Ovary (tissue), 9 donors: ENCODE measurements around the gene CNTD1. TPM values are rescaled to one million over a fixed set of nuclear protein-coding genes. Genes with fewer than 3 reads are reported as not detected.
A peak's percentile ranks its signal among the peaks of the same experiment; 100 is the strongest.

Experiments
- DNase-seq, 5 donors: peaks; one replicate each; pipeline ENCODE4 v3.0.0-alpha.2; 2019 to 2020
- H3K27ac ChIP-seq, 2 donors: fragments of 200-600 bp; one replicate each; pipeline versions ENCODE4 v1.5.1 to v1.8.0; 2019 to 2022
- H3K27me3 ChIP-seq: fragments of 200-600 bp; one replicate; pipeline ENCODE4 v1.8.0; 2022
- H3K36me3 ChIP-seq: fragments of 200-600 bp; sonication (generic); one replicate; pipeline ENCODE4 v1.5.1; 2019
- H3K4me1 ChIP-seq: one replicate; pipeline ENCODE4 v1.8.1; 2013; ENCODE audit warnings: mild to moderate bottlenecking, moderate library complexity; ENCODE audit not compliant: insufficient read depth
- H3K4me3 ChIP-seq: fragments of 200-600 bp; sonication (generic); one replicate; pipeline ENCODE4 v1.5.1; 2017
- H3K9me3 ChIP-seq, 2 donors: fragments of 200-600 bp in 1 of 2; sonication (generic) in 1 of 2; one replicate each; pipeline versions ENCODE4 v1.5.1 to v1.8.1; 2013 to 2019; ENCODE audit warnings: mild to moderate bottlenecking in 1 of 2, moderate library complexity in 1 of 2
- CTCF ChIP-seq, 3 donors: fragments of 450-650 bp in 2 of 3; fragments of 200-600 bp in 1 of 3; IDR thresholded peaks; one replicate each; pipeline versions ENCODE4 v1.5.1 to v1.8.0; 2016 to 2022; ENCODE audit warnings: antibody characterized with exemption in 3 of 3, mild to moderate bottlenecking in 1 of 3
- EP300 ChIP-seq: sonication (generic); formaldehyde crosslinking; IDR thresholded peaks from one replicate; pipeline ENCODE4 v1.6.1; 2017; ENCODE audit warnings: antibody characterized with exemption
- POLR2A ChIP-seq: fragments of 450-650 bp; IDR thresholded peaks from one replicate; pipeline ENCODE4 v1.6.1; 2017; ENCODE audit warnings: antibody characterized with exemption, mild to moderate bottlenecking, moderate library complexity
- WGBS, 3 donors: extraction: QIAGEN DNeasy Blood & Tissue Kit in 1 of 3; methylation state at CpG; one replicate each; pipeline versions ENCODE4 v1.1.5 to v1.1.7; 2013 to 2017; 5-methylcytosine and 5-hydroxymethylcytosine counted together
- intact Hi-C, 4 donors: fragments of 100-400 bp; cut with DNase I; formaldehyde crosslinking; loops; one replicate each; pipeline versions ENCODE4 v1.11.0 to v1.15.1; 2022 to 2023
- polyA plus RNA-seq, 2 donors: library from polyadenylated mRNA; stranded (reverse); fragments of 200-250 nt in 1 of 2; fragments of 350-450 nt in 1 of 2; fragmentation: Illumina TruSeq in 1 of 2; extraction: RNeasy Lipid Tissue Mini Kit (QIAGEN cat#74804) in 1 of 2; gene quantifications; one replicate each; pipeline ENCODE4 v1.2.3, GENCODE V29; 2013 to 2014
- total RNA-seq, 7 donors: library from RNA; depleted of rRNA in 2 of 7; stranded (reverse); fragments of >200 nt in 2 of 7; fragmentation: NEBNext Ultra II Directional in 3 of 7; extraction: Animal tissue kit (Norgen Biotek cat#: 25700) in 3 of 7; gene quantifications; one replicate each; pipeline versions ENCODE4 v1.1.0 to v1.2.4, GENCODE V29; 2016 to 2023
- donor health status: DM: no; HTN: no; CAD: no; lungs with moderate emphysema.
- donor health status: DM: no; HTN: no; CAD: no.
- donor health status: Bipolar disorder and iron deficiency.
- donor health status: DM: yes; HTN: yes; CAD: no.
- donor health status: DM: no; HTN: no; CAD: no.
- donor health status: DM: yes; HTN: yes; CAD: no.

The CNTD1 gene
- total and polyA plus RNA-seq, 9 donors = 0.22 to 0.79 (median 0.33) TPM; not detected in 2

- Histone ChIP-seq H3K4me3 (peak overlapping the region; percentile 80), H3K27me3 (no peaks in the 10 kb centered on the region), H3K4me1 (peaks cover 2% of the 10 kb centered on the region), H3K36me3 (no peaks in the 10 kb centered on the region), H3K9me3 (no peaks in the 10 kb centered on the region), H3K27ac (peak overlapping the region; percentile 48 to 84)
- intact Hi-C loops = loop anchor here in 1 of 4 donors (10.0 kb wide), 1 partner anchor 68 kb away; no protein-coding TSS in a partner anchor
- no peak for TF ChIP-seq POLR2A
- no peak for TF ChIP-seq CTCF (IDR thresholded peaks at IDR 0.05)
- no peak for TF ChIP-seq EP300
- no peak for DNase-seq
- 0 to 4% (median 3%) methylated on average over 3 of the region's 3 CpGs for WGBS, 3 donors
These were observed 25.7 kb upstream of the CNTD1 start for GRCh38 chr17:42772945-42773289.

- Histone ChIP-seq H3K27me3 (no peaks in the 10 kb centered on the region), H3K27ac (peak within 1 kb of the TSS; percentile 48 to 84), H3K4me1 (peaks cover 2% of the 10 kb centered on the region), H3K36me3 (no peaks in the 10 kb centered on the region), H3K4me3 (peak within 1 kb of the TSS; percentile 80), H3K9me3 (no peaks in the 10 kb centered on the region)
- intact Hi-C loops = loop anchor here in 1 of 4 donors (10.0 kb wide), 1 partner anchor 69 kb away; no protein-coding TSS in a partner anchor
- WGBS, 3 donors = 0 to 1% (median 0%) methylated on average over 39 of the region's 39 CpGs
- DNase-seq = peak; percentile 74 to 85 (median 77)
- TF ChIP-seq CTCF (IDR thresholded peaks at IDR 0.05) (peak in 1 of 3 donors; percentile 19), EP300 (no peak), POLR2A (peak; percentile 75)
These were observed 25.2 kb upstream of the CNTD1 start, which contains the start of gene VPS25 for GRCh38 chr17:42773290-42774035. VPS25 (plus strand) TSS chr17:42773449; CDS start chr17:42773476, 27 bp downstream.

- H3K4me1 ChIP-seq = peaks cover 2% of the 10 kb centered on the region
- peak overlapping the region in 1 of 2 donors; percentile 84 for H3K27ac ChIP-seq
- WGBS, 3 donors = 67 to 79% (median 67%) methylated on average over 3 of the region's 3 CpGs
- TF ChIP-seq POLR2A = no peak
- TF ChIP-seq EP300 = no peak
- TF ChIP-seq CTCF (IDR thresholded peaks at IDR 0.05) = no peak
- no peak for DNase-seq
- H3K4me3 ChIP-seq = peak overlapping the region; percentile 80
- no peaks in the 10 kb centered on the region for H3K27me3 ChIP-seq
- H3K9me3 ChIP-seq = no peaks in the 10 kb centered on the region
- intact Hi-C loops = loop anchor here in 1 of 4 donors (10.0 kb wide), 1 partner anchor 69 kb away; no protein-coding TSS in a partner anchor
- H3K36me3 ChIP-seq = no peaks in the 10 kb centered on the region
These were observed 24.5 kb upstream of the CNTD1 start for GRCh38 chr17:42774066-42774745.

GRCh38 chr17:42775534-42776098 is 23.0 kb upstream of the CNTD1 start:
- H3K4me3 ChIP-seq = no peak overlapping the region
- no peak for DNase-seq
- WGBS, 3 donors = 48 to 54% (median 54%) methylated on average over 3 of the region's 3 CpGs
- H3K9me3 ChIP-seq = no peaks in the 10 kb centered on the region
- intact Hi-C loops = loop anchor here in 1 of 4 donors (10.0 kb wide), 1 partner anchor 71 kb away; no protein-coding TSS in a partner anchor
- H3K36me3 ChIP-seq = no peaks in the 10 kb centered on the region
- TF ChIP-seq EP300 (no peak), CTCF (IDR thresholded peaks at IDR 0.05) (no peak), POLR2A (no peak)
- H3K27ac ChIP-seq = no peak overlapping the region
- no peaks in the 10 kb centered on the region for H3K27me3 ChIP-seq
- H3K4me1 ChIP-seq = peaks cover 6% of the 10 kb centered on the region
